ENCODE measurements around the gene ZSCAN21. TPM values are rescaled to one million over a fixed set of nuclear protein-coding genes. Genes with fewer than 3 reads are reported as not detected.

The ZSCAN21 gene
- total RNA-seq (2022; extraction: Qiagen RNA extraction), result 10.5 to 12.3 TPM (median 11.1 TPM) in 5 replicates

GRCh38 chr7:100049441-100050291, at the start of gene ZSCAN21:
TSS of gene ZSCAN21 (plus strand) at chr7:100049774. CDS start at chr7:100057007, 7,233 bp downstream.

GRCh38 chr7:100015232-100016214, 34.1 kb upstream of the ZSCAN21 start, which contains the start of gene ZKSCAN1:
TSS of gene ZKSCAN1 (plus strand) at chr7:100015596. CDS start at chr7:100023507, 7,911 bp downstream.

GRCh38 chr7:100081535-100082102, 32.0 kb downstream of the ZSCAN21 start, which contains the start of gene ZNF3:
TSS of gene ZNF3 (minus strand) at chr7:100081723. CDS start at chr7:100077357, 4,366 bp downstream.

GRCh38 chr7:100088621-100089457, 39.3 kb downstream of the ZSCAN21 start, which contains the start of gene COPS6:
TSS of gene COPS6 (plus strand) at chr7:100088969. CDS start at chr7:100088991, 22 bp downstream.

GRCh38 chr7:100101016-100101862, 51.7 kb downstream of the ZSCAN21 start, which contains the start of the genes AP4M1 and MCM7:
TSS of gene AP4M1 (plus strand) at chr7:100101643. CDS start at chr7:100101715, 72 bp downstream.
TSS of gene MCM7 (minus strand) at chr7:100101397. CDS start at chr7:100101294, 103 bp downstream.

Other genes starting within 250 kb of the ZSCAN21 start
- gene CYP3A43, start 221.8 kb upstream of the ZSCAN21 start, total RNA-seq (2022; extraction: Qiagen RNA extraction), result not detected in 5 replicates
- not detected in 5 replicates for gene OR2AE1, start 172.7 kb upstream of the ZSCAN21 start, total RNA-seq (2022; extraction: Qiagen RNA extraction)
- gene TRIM4, start 130.2 kb upstream of the ZSCAN21 start, total RNA-seq (2022; extraction: Qiagen RNA extraction), result 24.8 to 32.0 TPM (median 26.0 TPM) in 5 replicates
- gene GJC3, start 120.2 kb upstream of the ZSCAN21 start, total RNA-seq (2022; extraction: Qiagen RNA extraction), result 0.09 to 0.24 TPM (median 0.20 TPM) in 4 of 5 replicates, not detected in the other
- gene AZGP1, start 73.7 kb upstream of the ZSCAN21 start, total RNA-seq (2022; extraction: Qiagen RNA extraction), result 0.17 TPM in 1 of 5 replicates, not detected in the others
- 6.9 to 9.8 TPM (median 9.1 TPM) in 5 replicates for gene ZKSCAN1, start 34.2 kb upstream of the ZSCAN21 start, total RNA-seq (2022; extraction: Qiagen RNA extraction)
- 18.5 to 25.1 TPM (median 19.1 TPM) in 5 replicates for gene ZNF3, start 31.9 kb downstream of the ZSCAN21 start, total RNA-seq (2022; extraction: Qiagen RNA extraction)
- gene COPS6, start 39.2 kb downstream of the ZSCAN21 start, total RNA-seq (2022; extraction: Qiagen RNA extraction), result 144 to 180 TPM (median 173 TPM) in 5 replicates
- 224 to 242 TPM (median 235 TPM) in 5 replicates for gene MCM7, start 51.6 kb downstream of the ZSCAN21 start, total RNA-seq (2022; extraction: Qiagen RNA extraction)
- gene AP4M1, start 51.9 kb downstream of the ZSCAN21 start, total RNA-seq (2022; extraction: Qiagen RNA extraction), result 13.4 to 15.1 TPM (median 14.2 TPM) in 5 replicates
- 61.4 to 69.4 TPM (median 63.4 TPM) in 5 replicates for gene TAF6, start 69.6 kb downstream of the ZSCAN21 start, total RNA-seq (2022; extraction: Qiagen RNA extraction)
- gene CNPY4, start 69.9 kb downstream of the ZSCAN21 start, total RNA-seq (2022; extraction: Qiagen RNA extraction), result 9.2 to 10.9 TPM (median 10.2 TPM) in 5 replicates
- 2.1 to 3.5 TPM (median 3.0 TPM) in 5 replicates for gene MBLAC1, start 77.2 kb downstream of the ZSCAN21 start, total RNA-seq (2022; extraction: Qiagen RNA extraction)
- 148 to 203 TPM (median 179 TPM) in 5 replicates for gene LAMTOR4, start 99.1 kb downstream of the ZSCAN21 start, total RNA-seq (2022; extraction: Qiagen RNA extraction)
- gene TRAPPC14, start 108.9 kb downstream of the ZSCAN21 start, total RNA-seq (2022; extraction: Qiagen RNA extraction), result 9.6 to 13.2 TPM (median 12.4 TPM) in 5 replicates
- gene GAL3ST4, start 118.8 kb downstream of the ZSCAN21 start, total RNA-seq (2022; extraction: Qiagen RNA extraction), result 0.02 to 0.21 TPM (median 0.08 TPM) in 4 of 5 replicates, not detected in the other
- 0.34 to 1.1 TPM (median 0.66 TPM) in 5 replicates for gene GPC2, start 127.6 kb downstream of the ZSCAN21 start, total RNA-seq (2022; extraction: Qiagen RNA extraction)
- 0.14 to 0.42 TPM (median 0.18 TPM) in 5 replicates for gene STAG3, start 128.1 kb downstream of the ZSCAN21 start, total RNA-seq (2022; extraction: Qiagen RNA extraction)
- 0.05 TPM in 1 of 5 replicates, not detected in the others for gene PVRIG, start 170.2 kb downstream of the ZSCAN21 start, total RNA-seq (2022; extraction: Qiagen RNA extraction)

Measured in A549 treated with AZD2906 at 1 μM for 4 hours (cell line).